ENCODE data around the gene C13orf46.

The C13orf46 gene

GRCh38 chr13:113936166-113936965 is 37.5 kb downstream of the C13orf46 start:
- DNase-seq, result no peak

GRCh38 chr13:113935001-113935844 is 38.7 kb downstream of the C13orf46 start:
- DNase-seq, result no peak

- DNase-seq, result no peak
Measured at GRCh38 chr13:113934576-113934975, 39.3 kb downstream of the C13orf46 start.

- no peak for DNase-seq
Measured at GRCh38 chr13:113933901-113934300, 40.0 kb downstream of the C13orf46 start.

- DNase-seq, result no peak
Measured at GRCh38 chr13:113931841-113932459, 41.9 kb downstream of the C13orf46 start.

GRCh38 chr13:113930671-113931637 is 42.9 kb downstream of the C13orf46 start:
- no peak for DNase-seq

GRCh38 chr13:113929628-113930615 is 44.0 kb downstream of the C13orf46 start:
- no peak for DNase-seq

- DNase-seq, result no peak
Measured at GRCh38 chr13:113928685-113929627, 44.9 kb downstream of the C13orf46 start.

GRCh38 chr13:113927661-113928581 is 46.0 kb downstream of the C13orf46 start:
- no peak for DNase-seq

GRCh38 chr13:113926951-113927660 is 46.8 kb downstream of the C13orf46 start:
- no peak for DNase-seq

- DNase-seq, result no peak
Measured at GRCh38 chr13:113926301-113926761, 47.5 kb downstream of the C13orf46 start.

GRCh38 chr13:113924184-113924901 is 49.5 kb downstream of the C13orf46 start:
- DNase-seq, result no peak

- DNase-seq, result no peak
Measured at GRCh38 chr13:113923376-113924063, 50.4 kb downstream of the C13orf46 start.

GRCh38 chr13:113922412-113923118 is 51.3 kb downstream of the C13orf46 start:
- no peak for DNase-seq

GRCh38 chr13:113921763-113922162 is 52.1 kb downstream of the C13orf46 start:
- DNase-seq, result no peak

Measured in NCI-H187 treated with DMSO at 0.1 percent for 48 hours (cell line).